ENCODE measurements around the gene DICER1.

DNA sequence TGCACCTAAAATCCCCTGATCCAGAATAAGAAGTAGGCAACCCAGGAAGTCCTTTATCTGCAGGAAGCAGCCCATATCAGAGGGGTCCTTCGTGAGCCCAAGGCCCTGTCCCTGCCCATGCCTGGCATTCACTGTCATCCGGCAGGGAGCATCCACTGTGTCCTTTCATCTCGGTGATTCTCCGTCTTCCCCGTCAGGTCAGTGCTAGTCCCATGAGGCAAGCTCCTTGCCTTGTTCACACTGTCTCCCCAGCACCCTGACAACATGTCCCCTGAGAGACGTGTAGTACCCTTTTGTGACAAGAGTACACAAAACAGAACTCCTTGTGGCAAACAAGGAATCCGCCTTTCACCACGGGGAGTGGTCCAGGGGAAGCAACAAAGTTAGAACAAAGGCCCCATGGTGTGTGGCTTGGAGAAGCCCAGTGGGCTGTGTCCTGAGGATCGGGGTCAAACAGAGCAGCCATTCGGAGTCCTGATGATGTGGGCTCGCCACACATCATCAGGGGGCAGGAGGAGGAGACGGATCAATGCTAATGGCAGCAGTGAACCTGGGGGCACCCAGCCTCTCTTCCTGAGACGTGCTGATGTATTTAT is 112.1 kb downstream of the DICER1 start:
- TF ChIP-seq, protein P1, sequence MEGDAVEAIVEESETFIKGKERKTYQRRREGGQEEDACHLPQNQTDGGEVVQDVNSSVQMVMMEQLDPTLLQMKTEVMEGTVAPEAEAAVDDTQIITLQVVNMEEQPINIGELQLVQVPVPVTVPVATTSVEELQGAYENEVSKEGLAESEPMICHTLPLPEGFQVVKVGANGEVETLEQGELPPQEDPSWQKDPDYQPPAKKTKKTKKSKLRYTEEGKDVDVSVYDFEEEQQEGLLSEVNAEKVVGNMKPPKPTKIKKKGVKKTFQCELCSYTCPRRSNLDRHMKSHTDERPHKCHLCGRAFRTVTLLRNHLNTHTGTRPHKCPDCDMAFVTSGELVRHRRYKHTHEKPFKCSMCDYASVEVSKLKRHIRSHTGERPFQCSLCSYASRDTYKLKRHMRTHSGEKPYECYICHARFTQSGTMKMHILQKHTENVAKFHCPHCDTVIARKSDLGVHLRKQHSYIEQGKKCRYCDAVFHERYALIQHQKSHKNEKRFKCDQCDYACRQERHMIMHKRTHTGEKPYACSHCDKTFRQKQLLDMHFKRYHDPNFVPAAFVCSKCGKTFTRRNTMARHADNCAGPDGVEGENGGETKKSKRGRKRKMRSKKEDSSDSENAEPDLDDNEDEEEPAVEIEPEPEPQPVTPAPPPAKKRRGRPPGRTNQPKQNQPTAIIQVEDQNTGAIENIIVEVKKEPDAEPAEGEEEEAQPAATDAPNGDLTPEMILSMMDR (IDR thresholded peaks at IDR 0.05; ENCODE audit: insufficient read depth, low read length): no peak
- TF ChIP-seq POLR2AphosphoS5 (IDR thresholded peaks at IDR 0.05; ENCODE audit: low read depth): no peak
- TF ChIP-seq, protein P2, sequence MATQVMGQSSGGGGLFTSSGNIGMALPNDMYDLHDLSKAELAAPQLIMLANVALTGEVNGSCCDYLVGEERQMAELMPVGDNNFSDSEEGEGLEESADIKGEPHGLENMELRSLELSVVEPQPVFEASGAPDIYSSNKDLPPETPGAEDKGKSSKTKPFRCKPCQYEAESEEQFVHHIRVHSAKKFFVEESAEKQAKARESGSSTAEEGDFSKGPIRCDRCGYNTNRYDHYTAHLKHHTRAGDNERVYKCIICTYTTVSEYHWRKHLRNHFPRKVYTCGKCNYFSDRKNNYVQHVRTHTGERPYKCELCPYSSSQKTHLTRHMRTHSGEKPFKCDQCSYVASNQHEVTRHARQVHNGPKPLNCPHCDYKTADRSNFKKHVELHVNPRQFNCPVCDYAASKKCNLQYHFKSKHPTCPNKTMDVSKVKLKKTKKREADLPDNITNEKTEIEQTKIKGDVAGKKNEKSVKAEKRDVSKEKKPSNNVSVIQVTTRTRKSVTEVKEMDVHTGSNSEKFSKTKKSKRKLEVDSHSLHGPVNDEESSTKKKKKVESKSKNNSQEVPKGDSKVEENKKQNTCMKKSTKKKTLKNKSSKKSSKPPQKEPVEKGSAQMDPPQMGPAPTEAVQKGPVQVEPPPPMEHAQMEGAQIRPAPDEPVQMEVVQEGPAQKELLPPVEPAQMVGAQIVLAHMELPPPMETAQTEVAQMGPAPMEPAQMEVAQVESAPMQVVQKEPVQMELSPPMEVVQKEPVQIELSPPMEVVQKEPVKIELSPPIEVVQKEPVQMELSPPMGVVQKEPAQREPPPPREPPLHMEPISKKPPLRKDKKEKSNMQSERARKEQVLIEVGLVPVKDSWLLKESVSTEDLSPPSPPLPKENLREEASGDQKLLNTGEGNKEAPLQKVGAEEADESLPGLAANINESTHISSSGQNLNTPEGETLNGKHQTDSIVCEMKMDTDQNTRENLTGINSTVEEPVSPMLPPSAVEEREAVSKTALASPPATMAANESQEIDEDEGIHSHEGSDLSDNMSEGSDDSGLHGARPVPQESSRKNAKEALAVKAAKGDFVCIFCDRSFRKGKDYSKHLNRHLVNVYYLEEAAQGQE (IDR thresholded peaks at IDR 0.05; ENCODE audit: insufficient replicate concordance, low read depth): no peak
- TF ChIP-seq GABPA (IDR thresholded peaks at IDR 0.05; ENCODE audit: low read depth): no peak
- no peak for TF ChIP-seq SPI1 (IDR thresholded peaks at IDR 0.05; ENCODE audit: borderline replicate concordance, low read depth)
